ENCODE results near the gene SHD.
A peak's percentile ranks its signal among the peaks of the same experiment; 100 is the strongest.

Gene SHD

GRCh38 chr19:4327252-4327876 lies 48.3 kb downstream of the SHD start:
- DNase-seq (ENCODE audit: low spot score), result peak; percentile 87

- no peak for DNase-seq (ENCODE audit: low spot score)
Observed at GRCh38 chr19:4327877-4328242, 48.8 kb downstream of the SHD start.

GRCh38 chr19:4328243-4328990 lies 49.4 kb downstream of the SHD start:
- peak; percentile 94 for DNase-seq (ENCODE audit: low spot score)

GRCh38 chr19:4328991-4329681 lies 50.1 kb downstream of the SHD start:
- DNase-seq (ENCODE audit: low spot score), result peak; percentile 73

- DNase-seq (ENCODE audit: low spot score), result no peak
Observed at GRCh38 chr19:4329858-4330257, 50.8 kb downstream of the SHD start.

GRCh38 chr19:4334929-4335570 lies 56.0 kb downstream of the SHD start:
- no peak for DNase-seq (ENCODE audit: low spot score)

- DNase-seq (ENCODE audit: low spot score), result no peak
Observed at GRCh38 chr19:4337906-4338440, 58.9 kb downstream of the SHD start.

- DNase-seq (ENCODE audit: low spot score), result no peak
Observed at GRCh38 chr19:4338441-4339355, 59.6 kb downstream of the SHD start, which contains the start of gene STAP2. Gene STAP2 (minus strand): TSS chr19:4338827. CDS start chr19:4338753, 74 bp downstream.

Data from iPS-NIHi11 (cell line).